IMR-90 (cell line): ENCODE measurements around the gene GALM.

Experiments
- BHLHE40 ChIP-seq: fragments of 150-350 bp; IDR thresholded peaks from 2 replicates; pipeline ENCODE4 v1.6.1; 2016; ENCODE audit warnings: mild to moderate bottlenecking, low read depth, low read length
- CEBPB ChIP-seq: IDR thresholded peaks from 2 replicates; pipeline ENCODE4 v1.6.1; 2012; ENCODE audit warnings: low read depth, low read length, improper control_type of control experiment
- CTCF ChIP-seq: conservative IDR thresholded peaks from 2 replicates; pipeline ENCODE4 v1.5.1; 2012; ENCODE audit warnings: mild to moderate bottlenecking, low read depth, low read length, improper control_type of control experiment
- FOS ChIP-seq: fragments of 150-350 bp; IDR thresholded peaks from 2 replicates; pipeline ENCODE4 v1.6.1; 2016; ENCODE audit warnings: low read depth, low read length
- MAFK ChIP-seq: IDR thresholded peaks from 2 replicates; pipeline ENCODE4 v1.6.1; 2012; ENCODE audit warnings: low read depth, low read length, improper control_type of control experiment
- MAZ ChIP-seq: IDR thresholded peaks from 2 replicates; pipeline ENCODE4 v1.6.1; 2012; ENCODE audit warnings: low read depth, mild to moderate bottlenecking, low read length, improper control_type of control experiment, moderate library complexity, borderline replicate concordance
- NFE2L2 ChIP-seq: fragments of 150-350 bp; IDR thresholded peaks from 2 replicates; pipeline ENCODE4 v1.6.1; 2016; ENCODE audit warnings: low read depth, mild to moderate bottlenecking, low read length
- POLR2A ChIP-seq: IDR thresholded peaks from 2 replicates; pipeline ENCODE4 v1.6.1; 2012; ENCODE audit warnings: mild to moderate bottlenecking, low read depth, low read length
- RAD21 ChIP-seq: IDR thresholded peaks from 2 replicates; pipeline ENCODE4 v1.6.1; 2012; ENCODE audit warnings: low read length, improper control_type of control experiment
- RCOR1 ChIP-seq: IDR thresholded peaks from 2 replicates; pipeline ENCODE4 v1.6.1; 2012; ENCODE audit warnings: mild to moderate bottlenecking, low read length, improper control_type of control experiment; ENCODE audit not compliant: insufficient replicate concordance
- RFX5 ChIP-seq: IDR thresholded peaks from 2 replicates; pipeline ENCODE4 v1.8.0; 2012; ENCODE audit warnings: low read depth, mild to moderate bottlenecking, low read length, moderate library complexity
- SMC3 ChIP-seq: fragments of 150-350 bp; IDR thresholded peaks from 2 replicates; pipeline ENCODE4 v1.6.1; 2016; ENCODE audit warnings: low read depth, mild to moderate bottlenecking, antibody characterized with exemption, low read length, moderate library complexity
- USF2 ChIP-seq: fragments of 150-350 bp; IDR thresholded peaks from 2 replicates; pipeline ENCODE4 v1.6.1; 2017; ENCODE audit warnings: mild to moderate bottlenecking, antibody characterized with exemption, low read length, low read depth

- TF ChIP-seq RAD21 (no peak), CTCF (no peak), RCOR1 (no peak), CEBPB (no peak), BHLHE40 (no peak), RFX5 (no peak), USF2 (no peak), POLR2A (no peak), NFE2L2 (no peak), MAFK (no peak), FOS (no peak), MAZ (no peak), SMC3 (no peak)
Observed at GRCh38 chr2:38653380-38653714, 12.6 kb upstream of the GALM start.
